Stimulated activated CD4-positive, alpha-beta T cell treated with anti-CD3 and anti-CD28 coated beads, Interleukin-12 subunit alpha, Interleukin-12 subunit beta, amount 100 ng/mL, for 4 hours (primary cell): ENCODE data around the gene ARMC5.
"Not testable (repeated sequence)": the region's sequence is repeated elsewhere in the genome, so short reads cannot be mapped to it uniquely, and the experiment has no call there.

ENCODE experiments used
- DNase-seq: peaks from one replicate; pipeline ENCODE4 v3.0.0-alpha.2; 2020

ARMC5 gene, protein sequence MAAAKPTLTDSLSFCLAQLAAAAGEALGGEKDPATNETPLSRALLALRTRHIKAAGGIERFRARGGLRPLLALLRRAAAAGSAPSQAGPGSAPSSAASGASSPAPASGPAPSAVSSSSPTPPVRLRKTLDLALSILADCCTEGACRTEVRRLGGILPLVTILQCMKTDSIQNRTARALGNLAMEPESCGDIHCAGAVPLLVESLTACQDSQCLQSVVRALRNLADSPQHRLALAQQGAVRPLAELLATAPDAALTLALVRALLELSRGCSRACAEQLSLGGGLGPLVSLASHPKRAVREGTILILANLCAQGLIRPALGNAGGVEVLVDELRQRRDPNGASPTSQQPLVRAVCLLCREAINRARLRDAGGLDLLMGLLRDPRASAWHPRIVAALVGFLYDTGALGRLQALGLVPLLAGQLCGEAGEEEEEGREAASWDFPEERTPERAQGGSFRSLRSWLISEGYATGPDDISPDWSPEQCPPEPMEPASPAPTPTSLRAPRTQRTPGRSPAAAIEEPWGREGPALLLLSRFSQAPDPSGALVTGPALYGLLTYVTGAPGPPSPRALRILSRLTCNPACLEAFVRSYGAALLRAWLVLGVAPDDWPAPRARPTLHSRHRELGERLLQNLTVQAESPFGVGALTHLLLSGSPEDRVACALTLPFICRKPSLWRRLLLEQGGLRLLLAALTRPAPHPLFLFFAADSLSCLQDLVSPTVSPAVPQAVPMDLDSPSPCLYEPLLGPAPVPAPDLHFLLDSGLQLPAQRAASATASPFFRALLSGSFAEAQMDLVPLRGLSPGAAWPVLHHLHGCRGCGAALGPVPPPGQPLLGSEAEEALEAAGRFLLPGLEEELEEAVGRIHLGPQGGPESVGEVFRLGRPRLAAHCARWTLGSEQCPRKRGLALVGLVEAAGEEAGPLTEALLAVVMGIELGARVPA

DNA sequence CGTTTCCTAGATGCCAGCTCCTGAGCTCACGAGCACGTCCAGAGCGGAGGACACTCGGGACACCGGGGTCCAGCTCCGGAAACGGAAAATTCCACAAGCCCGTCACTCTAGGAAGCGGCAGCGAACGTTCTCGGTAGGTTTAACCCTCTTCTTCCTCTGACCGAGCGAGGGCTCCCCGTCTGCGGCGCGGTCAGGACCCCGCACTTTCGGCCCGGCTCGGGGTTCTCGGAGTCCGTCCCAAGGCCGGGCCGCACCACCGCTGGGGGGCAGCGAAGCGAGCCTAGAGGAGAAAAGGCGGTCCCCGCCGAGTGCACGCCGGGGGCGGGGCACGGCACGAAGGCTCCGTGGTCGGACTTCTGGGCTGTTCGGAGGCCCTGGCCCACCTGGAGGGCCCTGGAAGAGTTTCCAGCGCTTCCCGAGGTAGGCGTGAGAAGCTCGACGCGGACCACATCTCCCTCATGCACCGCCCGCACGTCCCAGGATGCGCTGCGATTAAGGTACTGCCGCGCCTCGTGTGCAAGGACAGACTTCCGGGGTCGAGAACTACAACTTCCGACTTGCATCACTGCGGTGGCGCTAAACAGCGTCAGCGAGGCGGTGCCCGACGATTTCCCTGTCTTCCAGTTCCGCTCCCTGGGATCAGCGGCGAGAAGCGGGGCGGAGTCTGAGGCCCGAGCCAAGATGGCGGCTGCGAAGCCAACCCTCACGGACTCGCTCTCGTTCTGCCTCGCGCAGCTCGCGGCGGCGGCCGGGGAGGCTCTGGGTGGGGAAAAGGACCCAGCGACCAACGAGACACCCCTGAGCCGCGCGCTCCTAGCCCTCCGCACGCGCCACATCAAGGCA, at the start of gene ARMC5:
Gene ARMC5, plus strand, starts transcription at position 658 of the 843 bp plus-strand sequence. Its CDS starts 24 bp downstream, at position 682.
- DNase-seq: peak; percentile 95

DNA sequence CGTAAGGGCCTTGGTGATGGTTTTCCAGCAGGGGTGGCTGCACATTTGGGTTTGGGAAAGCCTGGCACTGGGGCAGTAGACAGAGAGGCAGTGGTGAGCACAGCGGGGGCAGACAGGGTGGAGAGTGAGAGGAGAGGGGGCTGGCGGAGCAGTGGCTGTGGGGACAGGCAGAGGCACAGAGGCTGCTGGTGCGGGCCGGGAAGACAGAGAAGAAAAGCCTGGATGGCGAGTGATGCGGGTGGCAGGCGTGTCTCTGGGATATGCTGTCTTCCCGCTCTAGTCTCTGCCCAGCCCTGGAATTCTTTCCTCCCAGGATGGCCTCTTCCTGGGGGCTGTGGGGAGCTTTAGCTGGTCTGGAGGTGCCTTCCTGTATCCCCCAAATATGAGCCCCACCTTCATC, 49.2 kb upstream of the ARMC5 start:
- no peak for DNase-seq

DNA sequence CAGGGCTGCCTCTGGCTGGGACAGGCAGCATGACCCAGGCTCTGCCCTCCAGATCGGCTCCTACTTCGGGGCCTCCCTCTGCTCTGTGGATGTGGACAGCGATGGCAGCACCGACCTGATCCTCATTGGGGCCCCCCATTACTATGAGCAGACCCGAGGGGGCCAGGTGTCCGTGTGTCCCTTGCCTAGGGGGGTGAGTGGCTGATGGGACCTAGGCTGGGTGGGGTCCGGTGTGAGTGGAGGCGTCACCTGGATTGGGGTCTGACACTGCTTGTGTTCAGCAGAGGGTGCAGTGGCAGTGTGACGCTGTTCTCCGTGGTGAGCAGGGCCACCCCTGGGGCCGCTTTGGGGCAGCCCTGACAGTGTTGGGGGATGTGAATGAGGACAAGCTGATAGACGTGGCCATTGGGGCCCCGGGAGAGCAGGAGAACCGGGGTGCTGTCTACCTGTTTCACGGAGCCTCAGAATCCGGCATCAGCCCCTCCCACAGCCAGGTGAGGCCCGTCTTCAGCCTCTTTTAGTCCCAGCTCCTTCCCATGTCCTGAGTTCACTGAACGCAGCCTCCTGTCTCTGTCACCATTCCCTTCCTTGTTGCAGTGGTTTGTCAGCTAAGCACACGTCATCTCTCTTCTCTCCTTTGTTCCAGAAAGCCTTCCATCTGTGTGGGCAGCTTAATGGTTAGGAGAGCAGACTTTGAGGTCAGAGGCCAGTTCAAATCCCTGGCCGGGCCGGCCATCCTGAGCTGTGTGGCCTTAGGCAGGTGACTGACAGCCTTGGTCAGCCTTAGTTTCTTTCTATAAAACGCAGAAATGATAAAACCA, 48.1 kb upstream of the ARMC5 start:
- no peak for DNase-seq

DNA sequence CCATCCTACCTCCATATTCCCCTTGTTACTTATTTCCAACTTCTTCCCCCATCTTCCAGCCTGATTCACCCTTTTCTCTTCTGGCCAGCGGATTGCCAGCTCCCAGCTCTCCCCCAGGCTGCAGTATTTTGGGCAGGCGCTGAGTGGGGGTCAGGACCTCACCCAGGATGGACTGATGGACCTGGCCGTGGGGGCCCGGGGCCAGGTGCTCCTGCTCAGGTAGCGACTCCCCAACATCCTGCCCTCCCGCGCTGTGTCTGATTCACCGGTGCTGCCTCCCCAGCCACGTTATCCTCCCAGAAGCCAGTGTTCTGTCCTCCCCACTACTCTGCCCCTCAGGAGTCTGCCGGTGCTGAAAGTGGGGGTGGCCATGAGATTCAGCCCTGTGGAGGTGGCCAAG, 46.6 kb upstream of the ARMC5 start:
- no peak for DNase-seq

DNA sequence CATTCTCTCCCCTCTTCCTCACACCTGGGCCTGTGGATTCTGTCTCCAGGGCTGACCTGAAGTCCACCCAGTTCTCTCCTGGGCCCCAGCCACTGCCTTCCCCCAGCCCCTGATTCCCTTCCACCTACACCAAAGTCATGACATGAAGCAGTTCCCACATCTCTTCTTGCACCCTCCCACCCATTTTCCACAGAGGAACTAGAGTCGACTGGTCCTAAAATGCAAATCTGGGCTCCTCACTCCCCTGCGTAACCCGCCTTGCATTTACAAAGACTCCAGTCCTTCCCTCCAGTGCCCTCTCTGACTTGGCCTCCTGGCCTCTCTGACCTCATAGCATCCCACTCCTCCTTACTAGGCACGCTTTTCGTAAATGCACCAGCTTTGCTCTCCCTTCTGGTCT, 45.9 kb upstream of the ARMC5 start:
- DNase-seq: no peak

DNA sequence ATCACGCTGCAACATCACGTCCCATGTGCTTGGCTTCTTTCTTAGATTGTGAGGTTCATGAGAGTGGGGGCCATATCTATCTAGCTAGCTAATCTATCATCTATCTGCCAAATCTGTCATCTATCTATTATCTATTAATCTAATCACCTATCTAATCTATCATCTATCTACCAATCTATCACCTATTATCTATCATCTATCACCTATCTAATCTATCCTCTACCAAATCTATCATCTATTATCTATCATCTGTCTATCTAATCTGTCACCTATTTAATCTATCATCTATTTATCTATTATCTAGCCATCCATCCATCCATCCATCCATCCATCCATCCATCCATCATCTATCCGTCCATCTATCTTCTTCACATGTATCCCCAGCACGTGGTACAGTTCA, 45.4 kb upstream of the ARMC5 start:
- DNase-seq: no peak

DNA sequence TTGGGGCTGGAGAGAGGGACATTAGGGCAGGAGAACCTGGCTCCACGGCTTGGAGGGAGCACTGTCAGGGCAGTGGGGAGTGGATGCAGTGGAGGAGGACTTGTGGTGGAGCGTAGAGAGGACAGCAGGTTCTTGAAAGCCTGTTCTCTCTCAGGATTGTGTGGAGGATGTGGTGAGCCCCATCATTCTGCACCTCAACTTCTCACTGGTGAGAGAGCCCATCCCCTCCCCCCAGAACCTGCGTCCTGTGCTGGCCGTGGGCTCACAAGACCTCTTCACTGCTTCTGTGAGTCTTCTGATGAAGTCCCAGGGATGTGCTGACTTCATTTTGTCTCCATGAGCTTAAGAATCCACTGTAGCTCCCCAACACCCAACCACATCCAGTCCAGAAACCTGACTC, 44.6 kb upstream of the ARMC5 start:
- DNase-seq: no peak

DNA sequence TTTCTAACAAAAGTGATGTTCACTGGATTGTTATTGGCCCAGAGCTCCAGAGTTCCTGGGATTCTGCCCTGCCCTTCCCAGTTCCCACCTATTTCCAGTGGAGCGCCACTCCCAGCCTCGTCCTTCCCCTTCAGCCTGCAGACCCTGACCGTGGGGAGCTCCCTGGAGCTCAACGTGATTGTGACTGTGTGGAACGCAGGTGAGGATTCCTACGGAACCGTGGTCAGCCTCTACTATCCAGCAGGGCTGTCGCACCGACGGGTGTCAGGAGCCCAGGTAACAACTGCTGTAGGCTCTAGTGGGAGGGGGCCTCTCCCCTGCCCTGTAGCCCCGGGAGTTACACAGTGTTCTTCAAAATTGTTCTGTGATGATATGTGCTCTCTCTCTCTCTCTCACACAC, 42.9 kb upstream of the ARMC5 start:
- DNase-seq: no peak

DNA sequence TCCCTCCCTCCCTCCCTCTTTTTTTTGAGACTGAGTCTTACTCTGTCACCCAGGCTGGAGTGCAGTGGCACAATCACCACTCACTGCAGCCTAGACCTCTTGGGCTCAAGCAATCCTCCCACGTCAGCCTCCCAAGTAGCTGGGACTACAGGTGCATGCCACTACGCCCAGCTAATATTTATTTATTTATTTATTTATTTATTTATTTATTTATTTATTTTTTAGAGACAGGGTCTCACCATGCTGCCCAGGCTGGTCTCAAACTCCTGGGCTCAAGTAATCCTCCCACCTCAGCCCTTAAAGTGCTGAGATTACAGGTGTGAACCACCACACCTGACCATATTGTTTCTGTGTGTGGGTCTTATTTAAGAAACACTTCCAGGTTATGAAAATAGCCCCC, 42.3 kb upstream of the ARMC5 start:
- not testable (repeated sequence) for DNase-seq

DNA sequence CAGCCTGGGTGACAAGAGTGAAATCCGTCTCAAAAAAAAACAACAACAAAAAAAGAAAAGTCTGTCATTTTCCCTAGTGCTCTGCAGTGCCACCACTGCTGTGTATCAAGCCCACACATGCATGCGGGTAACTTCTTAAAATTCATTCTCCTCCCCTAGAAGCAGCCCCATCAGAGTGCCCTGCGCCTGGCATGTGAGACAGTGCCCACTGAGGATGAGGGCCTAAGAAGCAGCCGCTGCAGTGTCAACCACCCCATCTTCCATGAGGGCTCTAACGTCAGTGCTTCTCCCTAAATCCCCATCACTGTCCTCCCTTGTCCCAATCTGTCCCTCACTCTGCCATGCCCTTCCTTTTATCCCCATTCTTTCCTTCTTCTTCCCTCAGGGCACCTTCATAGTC, 41.4 kb upstream of the ARMC5 start:
- no peak for DNase-seq

DNA sequence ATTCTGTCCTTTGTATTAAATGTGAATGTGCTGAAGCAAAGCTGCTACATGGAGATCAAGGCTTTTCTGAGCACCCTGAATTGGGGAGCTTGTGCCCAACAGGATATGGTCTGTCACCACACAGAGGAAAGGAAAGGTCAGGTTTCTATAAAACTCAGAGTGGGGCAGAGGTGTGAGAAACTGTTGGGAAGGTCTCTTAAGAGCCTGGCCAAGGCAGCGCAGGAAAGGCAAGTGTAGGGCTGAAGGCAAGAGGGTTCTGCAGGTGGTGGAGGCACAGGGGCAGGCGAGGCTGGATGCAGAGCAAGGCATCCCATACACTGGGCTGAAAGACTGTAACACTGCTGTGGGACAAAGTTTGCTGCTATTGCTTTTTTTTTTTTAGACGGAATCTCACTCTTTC, 39.3 kb upstream of the ARMC5 start:
- DNase-seq: no peak

DNA sequence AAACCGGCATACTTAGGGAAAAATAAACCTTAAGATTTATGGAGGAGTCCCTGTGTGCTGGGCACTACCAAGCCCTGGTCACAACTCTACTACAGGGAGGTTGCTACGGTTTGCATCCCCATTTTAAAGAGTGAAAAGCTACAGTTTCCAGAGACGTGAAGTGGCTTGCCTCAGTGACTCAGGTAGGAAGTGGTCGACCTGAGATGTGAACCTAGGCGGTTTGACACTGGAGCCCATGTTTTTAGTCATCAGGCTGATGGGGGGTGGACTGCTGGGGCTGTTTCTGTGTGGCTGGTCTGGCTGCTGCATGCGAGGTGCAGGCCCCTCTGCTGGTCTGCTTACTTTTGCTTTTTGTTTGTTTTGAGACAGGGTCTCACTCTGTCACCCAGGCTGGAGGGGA, 37.7 kb upstream of the ARMC5 start:
- no peak for DNase-seq

DNA sequence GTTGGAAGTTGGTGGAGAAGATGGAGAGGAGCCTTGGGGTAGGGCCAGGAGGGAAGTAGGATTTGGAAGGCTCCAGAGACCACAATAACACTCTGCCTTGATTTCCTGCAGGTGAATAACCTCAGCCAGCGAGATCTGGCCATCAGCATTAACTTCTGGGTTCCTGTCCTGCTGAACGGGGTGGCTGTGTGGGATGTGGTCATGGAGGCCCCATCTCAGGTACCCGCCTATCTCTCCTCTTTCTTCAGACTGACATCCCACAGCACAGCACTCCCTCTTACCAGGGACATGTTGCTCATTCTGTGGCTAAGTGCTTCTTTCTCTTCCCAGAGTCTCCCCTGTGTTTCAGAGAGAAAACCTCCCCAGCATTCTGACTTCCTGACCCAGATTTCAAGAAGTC, 36.1 kb upstream of the ARMC5 start:
- DNase-seq: no peak

DNA sequence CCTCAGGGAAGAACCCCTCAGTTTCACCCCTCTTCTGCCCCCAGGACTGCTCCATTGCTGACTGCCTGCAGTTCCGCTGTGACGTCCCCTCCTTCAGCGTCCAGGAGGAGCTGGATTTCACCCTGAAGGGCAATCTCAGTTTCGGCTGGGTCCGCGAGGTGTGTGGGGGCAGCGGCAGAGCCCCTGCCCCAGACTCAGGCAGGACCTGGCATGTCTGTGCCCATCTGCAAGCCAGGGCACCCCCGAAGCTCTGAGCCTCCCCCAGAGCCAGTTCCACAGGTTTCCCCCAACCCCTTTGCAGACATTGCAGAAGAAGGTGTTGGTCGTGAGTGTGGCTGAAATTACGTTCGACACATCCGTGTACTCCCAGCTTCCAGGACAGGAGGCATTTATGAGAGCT, 35.5 kb upstream of the ARMC5 start:
- DNase-seq: no peak

DNA sequence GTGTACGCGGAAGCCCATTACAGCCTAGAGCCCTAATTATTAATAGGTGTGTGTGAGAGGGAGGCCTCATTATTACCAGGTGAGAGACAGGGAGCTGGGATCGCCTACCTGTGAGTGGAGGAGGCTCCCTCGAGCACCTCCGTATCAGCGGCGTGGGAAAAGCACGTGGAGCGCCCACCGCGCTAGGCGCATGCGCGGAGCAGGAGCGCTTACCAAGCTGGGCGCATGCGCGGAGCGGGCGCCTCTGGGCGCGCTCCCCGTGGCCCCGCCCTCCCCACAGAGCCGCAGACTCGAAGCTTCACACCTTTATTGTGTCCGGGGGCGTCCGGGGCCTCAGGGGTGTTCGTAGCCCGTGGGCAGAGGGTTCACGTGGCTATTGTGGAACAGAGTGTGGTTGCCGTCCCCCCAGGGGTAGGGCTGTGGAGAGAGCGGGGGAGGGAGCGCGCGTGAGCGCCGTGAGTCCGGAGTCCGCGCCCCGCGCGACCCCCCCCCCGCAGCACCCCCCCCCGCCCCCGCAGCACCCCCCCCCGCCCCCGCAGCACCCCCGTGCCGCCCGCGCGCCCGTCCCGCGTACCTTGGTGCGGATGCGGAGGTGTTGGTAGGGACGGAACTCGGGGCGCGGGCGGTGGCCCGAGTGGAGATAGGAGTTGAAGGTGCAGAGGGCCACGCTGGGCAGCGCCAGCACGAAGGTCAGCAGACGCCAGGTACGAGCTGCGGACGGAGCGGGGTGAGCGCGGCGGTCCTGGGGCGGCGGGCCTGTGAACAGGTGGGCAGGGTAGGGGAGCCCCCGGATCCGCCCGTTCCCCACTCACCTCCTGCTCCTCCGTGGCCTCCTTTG, 31.6 kb upstream of the ARMC5 start:
- peak; percentile 68 for DNase-seq

DNA sequence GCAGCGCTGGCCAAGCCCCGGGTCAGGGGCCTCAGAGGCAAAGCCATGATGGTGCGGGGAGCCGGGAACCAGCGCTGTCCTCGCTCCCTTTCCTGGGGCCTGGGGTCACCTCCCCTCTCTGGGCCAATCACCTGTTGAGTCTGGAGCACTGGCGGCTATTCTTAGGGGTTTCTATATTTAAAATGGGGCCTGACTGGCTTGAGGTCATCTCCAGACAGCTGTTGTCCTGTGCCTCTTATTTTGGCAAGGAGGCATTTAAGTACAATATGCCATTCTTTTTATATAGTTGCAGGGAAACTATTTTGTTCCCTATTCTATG, 31.1 kb upstream of the ARMC5 start, which contains the start of gene COX6A2:
Gene COX6A2, minus strand, starts transcription at position 82 of the 319 bp plus-strand sequence. Its CDS starts 35 bp downstream, at position 47.
- no peak for DNase-seq

DNA sequence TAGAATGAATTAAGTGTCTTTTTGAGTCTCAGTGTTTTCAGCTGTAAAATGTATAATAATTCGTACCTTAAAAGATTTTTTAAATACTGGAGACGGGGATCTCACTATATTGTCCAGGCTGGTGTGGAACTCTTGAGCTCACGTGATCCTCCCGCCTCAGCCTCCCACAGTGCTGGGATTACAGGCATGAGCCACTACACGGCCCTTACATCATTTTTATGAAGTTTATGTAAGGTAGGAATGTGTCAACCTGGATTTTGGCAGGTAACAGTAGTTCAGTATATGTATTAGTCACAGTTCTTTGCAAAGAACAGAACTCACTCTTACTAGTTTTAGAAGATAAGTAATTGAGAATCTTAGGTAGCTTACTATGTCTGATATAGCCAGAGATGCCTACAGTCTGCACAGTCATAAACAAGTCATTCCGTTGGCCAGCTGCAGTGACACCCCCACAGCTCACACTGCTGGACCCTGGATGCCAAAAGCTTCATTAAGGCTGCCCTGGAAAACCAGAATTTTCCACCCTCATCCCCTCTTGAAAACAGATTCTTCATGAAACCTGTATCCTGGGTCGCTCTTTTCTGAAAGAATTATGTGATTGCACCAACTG, 30.6 kb upstream of the ARMC5 start:
- DNase-seq: no peak

DNA sequence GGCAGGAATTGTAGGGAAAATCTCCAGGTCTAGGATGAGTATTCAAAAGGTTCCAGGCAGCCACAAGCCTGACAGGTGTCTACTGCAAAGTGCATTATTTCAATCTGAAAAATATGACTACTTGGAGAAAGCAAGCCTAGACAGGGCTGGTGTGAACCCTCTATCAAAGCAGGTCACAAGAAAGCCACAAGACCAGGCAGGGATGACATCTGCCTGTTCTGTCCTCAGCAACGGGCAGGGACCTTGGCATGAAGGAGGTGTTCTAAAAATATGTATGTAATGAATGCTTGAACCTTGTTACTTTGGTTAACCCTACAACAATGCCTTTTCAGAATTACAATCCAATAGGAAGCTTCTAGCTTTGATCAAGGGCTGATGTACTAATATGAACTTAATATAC, 30.0 kb upstream of the ARMC5 start:
- DNase-seq: no peak

DNA sequence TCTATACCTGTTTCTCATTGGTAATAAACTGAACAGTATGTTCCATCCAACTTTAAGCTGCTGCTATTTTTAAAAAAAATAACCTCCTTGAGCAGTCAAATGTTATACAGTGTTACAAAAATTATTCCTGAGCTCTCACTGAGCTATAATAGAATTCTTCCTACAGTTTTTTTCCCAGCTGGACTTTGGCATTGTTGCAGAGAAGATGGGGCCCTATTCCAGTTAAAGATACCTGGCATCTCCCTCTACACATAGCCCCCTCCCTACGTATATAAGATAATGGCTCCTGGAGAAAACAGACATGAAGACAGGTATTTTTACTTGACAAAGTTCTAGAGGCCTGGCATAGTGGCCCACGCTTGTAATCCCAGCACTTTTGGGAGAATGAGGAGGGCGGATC, 29.5 kb upstream of the ARMC5 start:
- no peak for DNase-seq

DNA sequence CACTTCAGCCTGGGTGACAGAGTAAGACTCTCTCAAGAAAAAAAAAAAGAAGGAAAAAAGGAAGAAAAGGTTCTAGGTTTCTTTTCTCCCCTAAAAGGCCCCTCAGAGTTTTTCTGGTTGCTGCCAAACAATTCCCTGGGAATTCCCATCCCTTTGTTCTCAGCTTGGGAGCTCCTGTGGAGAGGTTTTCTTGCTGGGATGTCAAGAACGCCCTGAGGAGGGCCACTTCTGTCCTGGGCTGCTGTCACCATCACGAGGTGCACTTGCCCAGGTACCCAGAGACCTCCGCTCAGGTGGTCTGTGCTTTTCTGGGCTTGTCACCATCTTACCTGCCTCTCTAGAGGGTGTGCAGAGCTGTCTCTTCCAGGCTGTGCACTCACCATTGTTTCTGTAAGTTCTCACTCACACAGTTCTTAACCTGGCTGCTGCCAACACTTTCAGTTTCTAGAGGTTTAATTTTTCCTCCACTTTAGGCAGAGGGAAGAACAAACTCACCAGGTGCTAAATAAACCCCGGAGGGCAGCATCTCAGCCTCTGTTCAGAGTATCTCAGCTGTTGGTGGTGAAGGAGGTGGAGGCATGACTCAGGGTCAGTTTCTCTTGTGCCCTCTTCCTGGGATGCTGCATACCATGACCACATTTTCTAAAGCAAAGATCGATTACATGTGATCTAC, 28.8 kb upstream of the ARMC5 start:
- DNase-seq: no peak
